Neutrophil (primary cell): Measurements from ENCODE around the gene SCGB1C1.
"Not testable (repeated sequence)": the region's sequence is repeated elsewhere in the genome, so short reads cannot be mapped to it uniquely, and the experiment has no call there.

Experiments
- H3K27ac ChIP-seq: fragments of 200-600 bp; sonication (generic); 2 replicates; pipeline ENCODE4 v1.5.1; 2016; ENCODE audit warnings: mild to moderate bottlenecking, moderate library complexity
- H3K27me3 ChIP-seq: fragments of 200-600 bp; sonication (generic); 2 replicates; pipeline ENCODE4 v1.6.0; 2016; ENCODE audit warnings: mild to moderate bottlenecking
- H3K36me3 ChIP-seq: fragments of 200-600 bp; sonication (generic); 2 replicates; pipeline ENCODE4 v1.5.1; 2017
- H3K4me1 ChIP-seq, 2 experiments: fragments of 200-600 bp in 1 of 2; sonication (generic) in 1 of 2; 1 replicate in 1 of 2; 2 replicates in 1 of 2; pipeline versions ENCODE4 v1.5.1 to v1.6.1; 2013 to 2016; ENCODE audit warnings: low read depth in 1 of 2, low read length in 1 of 2, mild to moderate bottlenecking in 1 of 2, moderate library complexity in 1 of 2; ENCODE audit not compliant: control insufficient read depth in 1 of 2, insufficient read depth in 1 of 2
- H3K4me3 ChIP-seq, 2 experiments: fragments of 200-600 bp in 1 of 2; sonication (generic) in 1 of 2; 1 replicate in 1 of 2; 2 replicates in 1 of 2; pipeline ENCODE4 v1.5.1; 2013 to 2016; ENCODE audit warnings: low read depth in 1 of 2, low read length in 1 of 2, mild to moderate bottlenecking in 1 of 2, moderate library complexity in 1 of 2
- H3K9me3 ChIP-seq: fragments of 200-600 bp; sonication (generic); 2 replicates; pipeline ENCODE4 v1.5.1; 2016
- TF ChIP-seq, protein P1 (sequence below): fragments of 200-600 bp; sonication (generic); IDR thresholded peaks from 2 replicates; pipeline ENCODE4 v1.5.1; 2016; ENCODE audit warnings: antibody characterized with exemption

The SCGB1C1 gene

GRCh38 chr11:218815-219593 is 26.1 kb downstream of the SCGB1C1 start:
- Histone ChIP-seq H3K4me1 (no peaks in the 10 kb centered on the region), H3K27me3 (no peaks in the 10 kb centered on the region), H3K9me3 (no peaks in the 10 kb centered on the region), H3K27ac (no peak overlapping the region), H3K36me3 (peaks cover 41% of the 10 kb centered on the region), H3K4me3 (no peak overlapping the region)
- TF ChIP-seq, protein P1, sequence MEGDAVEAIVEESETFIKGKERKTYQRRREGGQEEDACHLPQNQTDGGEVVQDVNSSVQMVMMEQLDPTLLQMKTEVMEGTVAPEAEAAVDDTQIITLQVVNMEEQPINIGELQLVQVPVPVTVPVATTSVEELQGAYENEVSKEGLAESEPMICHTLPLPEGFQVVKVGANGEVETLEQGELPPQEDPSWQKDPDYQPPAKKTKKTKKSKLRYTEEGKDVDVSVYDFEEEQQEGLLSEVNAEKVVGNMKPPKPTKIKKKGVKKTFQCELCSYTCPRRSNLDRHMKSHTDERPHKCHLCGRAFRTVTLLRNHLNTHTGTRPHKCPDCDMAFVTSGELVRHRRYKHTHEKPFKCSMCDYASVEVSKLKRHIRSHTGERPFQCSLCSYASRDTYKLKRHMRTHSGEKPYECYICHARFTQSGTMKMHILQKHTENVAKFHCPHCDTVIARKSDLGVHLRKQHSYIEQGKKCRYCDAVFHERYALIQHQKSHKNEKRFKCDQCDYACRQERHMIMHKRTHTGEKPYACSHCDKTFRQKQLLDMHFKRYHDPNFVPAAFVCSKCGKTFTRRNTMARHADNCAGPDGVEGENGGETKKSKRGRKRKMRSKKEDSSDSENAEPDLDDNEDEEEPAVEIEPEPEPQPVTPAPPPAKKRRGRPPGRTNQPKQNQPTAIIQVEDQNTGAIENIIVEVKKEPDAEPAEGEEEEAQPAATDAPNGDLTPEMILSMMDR, result no peak

- H3K36me3 ChIP-seq, result peaks cover 24% of the 10 kb centered on the region
- not testable (repeated sequence) for H3K27ac ChIP-seq, H3K4me3 ChIP-seq, H3K9me3 ChIP-seq, H3K27me3 ChIP-seq, H3K4me1 ChIP-seq
Measured at GRCh38 chr11:220641-221215, 27.9 kb downstream of the SCGB1C1 start.

- H3K27ac ChIP-seq, result no peak overlapping the region
- H3K36me3 ChIP-seq, result peaks cover 16% of the 10 kb centered on the region
- no peaks in the 10 kb centered on the region for H3K4me1 ChIP-seq
- no peaks in the 10 kb centered on the region for H3K27me3 ChIP-seq
- H3K4me3 ChIP-seq, result no peak overlapping the region
- TF ChIP-seq, protein P1, result no peak
- H3K9me3 ChIP-seq, result no peaks in the 10 kb centered on the region
Measured at GRCh38 chr11:221539-221938, 28.7 kb downstream of the SCGB1C1 start.

DNA sequence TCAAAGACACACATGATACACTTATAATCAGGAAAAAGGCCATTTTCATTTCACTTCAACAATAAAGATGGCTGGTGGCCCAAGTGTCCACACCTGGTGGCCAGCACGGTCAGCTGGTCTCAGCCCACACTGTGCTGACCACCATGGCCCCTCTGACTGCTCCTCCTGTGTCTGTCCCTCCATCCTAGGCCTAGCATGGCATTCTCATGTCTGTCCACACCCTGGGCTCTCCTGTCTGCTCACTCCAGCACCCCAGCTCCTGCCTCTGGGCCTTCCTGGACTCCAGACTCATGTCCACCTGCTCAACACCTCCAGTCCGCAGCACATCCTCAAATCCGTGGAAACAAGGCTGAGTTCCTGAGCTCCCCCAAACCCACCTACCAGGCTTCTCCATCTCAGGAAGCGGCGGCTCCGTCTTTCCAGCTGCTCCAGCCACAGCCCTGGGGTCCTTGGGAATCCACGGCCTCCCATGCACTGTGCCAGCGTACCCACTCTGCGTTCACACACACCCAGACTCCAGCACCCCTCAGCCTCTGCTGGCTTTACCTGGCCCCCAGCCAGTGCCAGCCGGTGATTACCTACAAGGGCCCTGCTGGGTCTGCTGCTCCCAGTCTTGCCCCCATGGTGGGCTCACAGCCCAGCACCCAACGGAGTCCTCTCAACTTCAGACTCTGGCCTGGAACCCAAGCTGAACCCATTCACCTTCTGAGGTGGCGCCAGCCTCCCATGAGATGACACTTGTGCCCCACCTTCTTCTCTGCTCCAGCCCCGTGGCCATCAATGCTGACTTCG is 29.3 kb downstream of the SCGB1C1 start:
- Histone ChIP-seq H3K27me3 (no peaks in the 10 kb centered on the region), H3K4me1 (no peaks in the 10 kb centered on the region), H3K27ac (no peak overlapping the region), H3K4me3 (no peak overlapping the region), H3K36me3 (peaks cover 13% of the 10 kb centered on the region), H3K9me3 (no peaks in the 10 kb centered on the region)
- TF ChIP-seq, protein P1, result no peak

- Histone ChIP-seq H3K27me3 (no peaks in the 10 kb centered on the region), H3K4me3 (no peak overlapping the region), H3K4me1 (no peaks in the 10 kb centered on the region), H3K27ac (no peak overlapping the region), H3K36me3 (peaks cover 13% of the 10 kb centered on the region), H3K9me3 (no peaks in the 10 kb centered on the region)
- TF ChIP-seq, protein P1, result no peak
Measured at GRCh38 chr11:223026-223789, 30.3 kb downstream of the SCGB1C1 start.
